HFF-Myc (cell line): ENCODE data around the gene TBC1D14.

Source experiments
- DNase-seq: peaks from one replicate; pipeline ENCODE4 v3.0.0-alpha.2; 2011; ENCODE audit warnings: low read depth; ENCODE audit errors: extremely low read depth
- H3K4me3 ChIP-seq: replicated peaks from 2 replicates; pipeline ENCODE4 v1.5.1; 2011; ENCODE audit warnings: low read depth, mild to moderate bottlenecking, control low read depth, low read length
- TF ChIP-seq, protein P1 (sequence below): IDR thresholded peaks from 2 replicates; pipeline ENCODE4 v1.5.1; 2012; ENCODE audit warnings: mild to moderate bottlenecking, low read depth, low read length, control low read depth; ENCODE audit errors: missing control alignments

The TBC1D14 gene

DNA sequence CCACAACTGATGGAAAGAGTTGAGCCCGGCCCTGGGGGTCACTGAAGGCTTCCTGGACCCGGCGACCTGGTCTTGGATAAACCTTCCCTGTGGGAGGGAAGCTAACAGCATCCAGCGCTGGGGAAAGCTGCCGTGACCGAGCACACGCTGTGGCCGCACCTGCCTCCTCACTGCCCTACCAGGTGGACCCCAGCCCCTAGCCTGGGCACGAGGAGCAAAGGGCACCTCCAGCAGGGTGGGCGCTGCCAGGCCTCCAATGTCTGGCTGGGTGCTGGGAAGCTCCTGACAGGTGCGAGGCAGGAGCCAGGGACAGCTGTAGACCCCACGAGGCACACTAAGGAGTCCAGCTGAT, 141.5 kb downstream of the TBC1D14 start:
- H3K4me3 ChIP-seq, result no peak overlapping the region
- no peak for DNase-seq
- TF ChIP-seq, protein P1, sequence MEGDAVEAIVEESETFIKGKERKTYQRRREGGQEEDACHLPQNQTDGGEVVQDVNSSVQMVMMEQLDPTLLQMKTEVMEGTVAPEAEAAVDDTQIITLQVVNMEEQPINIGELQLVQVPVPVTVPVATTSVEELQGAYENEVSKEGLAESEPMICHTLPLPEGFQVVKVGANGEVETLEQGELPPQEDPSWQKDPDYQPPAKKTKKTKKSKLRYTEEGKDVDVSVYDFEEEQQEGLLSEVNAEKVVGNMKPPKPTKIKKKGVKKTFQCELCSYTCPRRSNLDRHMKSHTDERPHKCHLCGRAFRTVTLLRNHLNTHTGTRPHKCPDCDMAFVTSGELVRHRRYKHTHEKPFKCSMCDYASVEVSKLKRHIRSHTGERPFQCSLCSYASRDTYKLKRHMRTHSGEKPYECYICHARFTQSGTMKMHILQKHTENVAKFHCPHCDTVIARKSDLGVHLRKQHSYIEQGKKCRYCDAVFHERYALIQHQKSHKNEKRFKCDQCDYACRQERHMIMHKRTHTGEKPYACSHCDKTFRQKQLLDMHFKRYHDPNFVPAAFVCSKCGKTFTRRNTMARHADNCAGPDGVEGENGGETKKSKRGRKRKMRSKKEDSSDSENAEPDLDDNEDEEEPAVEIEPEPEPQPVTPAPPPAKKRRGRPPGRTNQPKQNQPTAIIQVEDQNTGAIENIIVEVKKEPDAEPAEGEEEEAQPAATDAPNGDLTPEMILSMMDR, result no peak

DNA sequence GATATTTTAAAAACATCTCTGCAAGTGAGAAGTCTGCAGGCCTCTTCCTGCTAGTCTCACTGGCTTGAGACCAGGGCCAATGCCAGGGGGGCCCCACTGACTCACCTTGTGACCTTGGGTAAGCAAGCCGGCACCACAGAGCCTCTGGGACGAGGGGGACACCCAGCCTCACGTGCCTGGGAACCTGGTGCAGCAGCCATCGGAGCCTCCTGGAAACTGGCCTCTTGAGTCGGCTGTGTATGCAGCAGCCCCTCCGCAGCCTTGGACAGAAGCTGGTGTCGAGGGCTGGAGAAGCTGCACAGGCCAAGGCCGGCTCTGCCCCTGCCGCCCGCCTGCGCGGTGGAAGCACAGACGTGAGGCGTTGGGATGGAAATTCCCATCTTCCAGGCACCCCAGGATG, 142.3 kb downstream of the TBC1D14 start:
- H3K4me3 ChIP-seq, result no peak overlapping the region
- DNase-seq, result no peak
- TF ChIP-seq, protein P1, result no peak

DNA sequence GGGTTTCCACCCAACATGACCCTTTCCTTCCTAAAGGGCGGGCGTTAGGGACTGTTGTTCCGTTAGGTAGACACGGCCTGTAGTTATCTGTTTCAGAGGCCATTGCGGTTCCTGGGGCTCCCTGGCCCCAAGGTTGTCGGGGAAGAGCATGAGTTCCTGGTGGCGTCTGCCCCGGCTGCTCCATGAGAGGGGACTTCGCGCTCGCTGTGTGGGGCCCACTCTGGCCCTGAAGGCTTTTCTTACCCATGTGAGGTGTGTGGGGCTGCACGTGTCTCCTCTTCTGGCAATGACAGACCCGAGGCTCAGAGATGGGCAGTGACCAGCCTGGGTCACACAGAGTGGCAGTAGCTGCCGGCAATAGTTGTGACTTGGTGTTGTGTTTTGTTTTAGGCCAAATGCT, 142.7 kb downstream of the TBC1D14 start:
- DNase-seq, result no peak
- TF ChIP-seq, protein P1, result no peak
- H3K4me3 ChIP-seq, result no peak overlapping the region

DNA sequence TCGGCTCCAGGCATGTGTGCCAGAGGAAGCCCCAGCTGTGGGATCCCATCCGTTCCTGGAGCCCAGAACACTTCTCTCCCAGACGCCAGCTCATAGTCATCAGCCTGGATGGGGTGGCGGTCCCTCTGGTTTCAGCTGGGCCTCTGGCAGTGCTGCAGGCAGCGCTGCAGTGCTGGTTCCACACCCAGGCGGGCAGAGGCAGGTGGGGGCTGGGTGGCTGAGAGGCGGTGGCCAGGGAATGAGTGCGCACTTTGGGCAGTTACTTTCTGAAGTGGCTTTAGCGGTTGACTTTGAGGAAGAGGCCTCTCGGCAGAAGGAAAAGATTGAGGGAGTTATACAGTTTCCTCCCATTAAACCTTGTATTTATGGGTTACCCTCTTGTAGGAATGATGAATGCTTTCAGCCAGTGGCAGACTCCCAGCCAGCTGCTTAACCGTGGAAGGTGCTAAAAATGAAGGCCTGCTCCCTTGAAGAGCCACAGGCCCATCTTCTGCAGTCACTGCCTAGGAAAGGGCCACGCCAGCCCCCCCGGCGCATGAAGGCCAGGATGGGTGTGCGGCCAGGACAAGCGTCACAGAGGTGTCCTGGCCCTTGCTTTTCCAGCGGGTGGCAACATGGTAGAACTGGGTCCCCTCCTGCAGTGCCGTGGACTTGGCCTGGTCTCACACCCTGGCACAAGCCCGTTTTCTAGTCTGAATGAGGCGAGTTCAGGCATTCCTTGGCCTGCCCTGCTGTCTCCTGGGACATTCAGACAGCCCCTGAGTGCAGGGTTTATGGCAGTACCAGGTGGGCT, 143.5 kb downstream of the TBC1D14 start:
- H3K4me3 ChIP-seq, result no peak overlapping the region
- TF ChIP-seq, protein P1, result no peak
- no peak for DNase-seq

DNA sequence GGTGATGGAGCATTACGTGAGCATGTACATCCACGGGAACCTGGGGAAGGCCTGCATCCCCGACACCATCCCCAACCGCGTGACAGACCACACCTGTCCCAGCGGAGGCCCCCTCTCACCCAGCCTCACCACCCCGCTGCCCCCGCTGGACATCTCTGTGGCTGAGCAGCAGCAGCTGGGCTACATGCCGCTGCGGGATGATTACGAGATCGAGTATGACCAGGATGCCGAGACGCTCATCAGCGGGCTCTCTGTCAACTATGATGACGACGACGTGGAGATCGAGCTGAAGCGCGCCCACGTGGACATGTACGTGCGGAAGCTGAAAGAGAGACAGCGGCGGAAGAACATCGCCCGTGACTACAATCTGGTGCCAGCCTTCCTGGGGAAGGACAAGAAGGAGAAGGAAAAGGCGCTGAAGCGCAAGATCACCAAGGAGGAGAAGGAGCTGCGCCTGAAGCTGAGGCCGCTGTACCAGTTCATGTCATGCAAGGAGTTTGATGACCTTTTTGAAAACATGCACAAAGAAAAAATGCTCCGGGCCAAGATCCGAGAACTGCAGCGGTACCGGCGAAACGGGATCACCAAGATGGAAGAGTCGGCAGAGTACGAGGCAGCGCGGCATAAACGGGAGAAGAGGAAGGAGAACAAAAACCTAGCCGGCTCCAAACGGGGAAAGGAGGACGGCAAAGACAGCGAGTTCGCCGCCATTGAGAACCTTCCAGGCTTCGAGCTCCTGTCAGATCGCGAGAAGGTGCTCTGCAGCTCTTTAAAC, 144.7 kb downstream of the TBC1D14 start:
- H3K4me3 ChIP-seq, result no peak overlapping the region
- DNase-seq, result no peak
- TF ChIP-seq, protein P1, result no peak

DNA sequence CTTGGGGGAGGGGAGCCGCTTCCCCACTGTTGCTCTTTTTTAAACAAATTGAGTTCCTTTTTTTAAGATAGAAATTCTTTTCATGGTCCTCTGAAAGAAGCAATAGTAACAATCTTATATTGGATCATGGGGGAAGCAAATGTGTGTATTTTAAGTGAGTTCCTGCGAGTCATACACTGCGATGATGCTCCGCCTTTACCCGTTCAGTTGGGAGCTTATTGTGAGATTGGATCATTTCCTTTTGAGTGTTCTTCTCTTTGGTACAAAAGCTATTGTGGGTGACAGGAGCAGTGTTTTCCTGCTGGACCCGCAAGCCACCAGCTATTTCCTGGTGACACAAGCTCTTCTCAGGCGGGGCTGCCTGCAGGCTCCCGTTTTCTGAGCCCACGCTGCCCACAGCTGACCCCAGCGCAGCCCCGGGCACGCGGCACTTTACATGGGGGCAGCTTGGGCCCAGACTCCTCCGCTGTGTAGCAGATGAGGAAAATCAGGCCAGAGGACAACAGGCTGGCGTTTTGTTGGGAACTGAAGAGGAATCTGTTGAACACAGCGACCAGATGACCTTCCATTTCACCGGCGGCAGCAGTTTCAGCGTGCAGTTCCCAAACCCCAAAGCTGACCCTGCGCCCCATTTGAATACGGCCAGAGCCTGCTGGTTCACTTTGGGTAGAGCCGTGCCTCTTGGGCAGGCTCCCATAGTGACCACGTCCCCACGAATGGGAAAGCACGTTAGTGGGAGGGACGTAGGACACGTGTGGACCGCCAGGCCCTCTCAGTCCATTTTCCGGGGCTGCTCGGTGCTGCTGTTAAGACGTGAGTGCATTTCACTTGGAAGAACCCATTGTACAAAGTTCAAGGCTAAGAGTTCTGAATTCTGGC, 145.7 kb downstream of the TBC1D14 start:
- DNase-seq, result no peak
- H3K4me3 ChIP-seq, result no peak overlapping the region
- TF ChIP-seq, protein P1, result no peak
